GM06990 (cell line): Measurements from ENCODE around the gene PSMG4.

Experiments used
- DNase-seq: peaks from one replicate; pipeline ENCODE4 v3.0.0-alpha.2; 2011; ENCODE audit not compliant: insufficient read length; ENCODE audit errors: extremely low read depth
- H3K27me3 ChIP-seq: replicated peaks from 2 replicates; pipeline ENCODE4 v1.6.0; 2011; ENCODE audit warnings: low read length; ENCODE audit not compliant: control insufficient read depth, insufficient read depth
- H3K36me3 ChIP-seq: 2 replicates; pipeline ENCODE4 v1.5.1; 2011; ENCODE audit warnings: low read length; ENCODE audit not compliant: control insufficient read depth, insufficient read depth
- H3K4me3 ChIP-seq: replicated peaks from 2 replicates; pipeline ENCODE4 v1.5.1; 2011; ENCODE audit warnings: low read depth, mild to moderate bottlenecking, control low read depth, low read length
- CTCF ChIP-seq: IDR thresholded peaks from 2 replicates; pipeline ENCODE4 v1.5.1; 2011; ENCODE audit warnings: low read length, control low read depth, mild to moderate bottlenecking, inconsistent platforms; ENCODE audit not compliant: insufficient read depth, poor library complexity, severe bottlenecking

The PSMG4 gene

GRCh38 chr6:3270258-3270657, 11.5 kb downstream of the PSMG4 start:
- TF ChIP-seq CTCF, result no peak
- no peak for DNase-seq
- no peak overlapping the region for H3K4me3 ChIP-seq
- peaks cover 18% of the 10 kb centered on the region for H3K36me3 ChIP-seq
- H3K27me3 ChIP-seq, result no peaks in the 10 kb centered on the region

- H3K36me3 ChIP-seq, result peaks cover 15% of the 10 kb centered on the region
- DNase-seq, result no peak
- no peak for TF ChIP-seq CTCF
- no peak overlapping the region for H3K4me3 ChIP-seq
- H3K27me3 ChIP-seq, result no peaks in the 10 kb centered on the region
These were observed 13.0 kb downstream of the PSMG4 start for GRCh38 chr6:3271756-3272155.

- no peak for TF ChIP-seq CTCF
- Histone ChIP-seq H3K36me3 (peaks cover 15% of the 10 kb centered on the region), H3K4me3 (no peak overlapping the region), H3K27me3 (no peaks in the 10 kb centered on the region)
- DNase-seq, result no peak
These were observed 14.3 kb downstream of the PSMG4 start for GRCh38 chr6:3272911-3273547.

- no peak overlapping the region for H3K4me3 ChIP-seq
- no peaks in the 10 kb centered on the region for H3K27me3 ChIP-seq
- peaks cover 13% of the 10 kb centered on the region for H3K36me3 ChIP-seq
- no peak for DNase-seq
- TF ChIP-seq CTCF, result no peak
These were observed 15.2 kb downstream of the PSMG4 start for GRCh38 chr6:3273707-3274521.

- Histone ChIP-seq H3K4me3 (no peak overlapping the region), H3K27me3 (no peaks in the 10 kb centered on the region), H3K36me3 (peaks cover 6% of the 10 kb centered on the region)
- no peak for TF ChIP-seq CTCF
- no peak for DNase-seq
These were observed 17.7 kb downstream of the PSMG4 start for GRCh38 chr6:3276174-3277167.
